DMS153 treated with DMSO at 0.1 percent for 48 hours (cell line): ENCODE results near the gene SEPHS1.

Experiments
- DNase-seq: peaks from one replicate; lab custom pipeline; 2025; ENCODE audit not compliant: unreplicated experiment; lab: John Stamatoyannopoulos, UW

Gene SEPHS1

GRCh38 chr10:13328613-13329012, 19.5 kb downstream of the SEPHS1 start:
- no peak for DNase-seq

DNA sequence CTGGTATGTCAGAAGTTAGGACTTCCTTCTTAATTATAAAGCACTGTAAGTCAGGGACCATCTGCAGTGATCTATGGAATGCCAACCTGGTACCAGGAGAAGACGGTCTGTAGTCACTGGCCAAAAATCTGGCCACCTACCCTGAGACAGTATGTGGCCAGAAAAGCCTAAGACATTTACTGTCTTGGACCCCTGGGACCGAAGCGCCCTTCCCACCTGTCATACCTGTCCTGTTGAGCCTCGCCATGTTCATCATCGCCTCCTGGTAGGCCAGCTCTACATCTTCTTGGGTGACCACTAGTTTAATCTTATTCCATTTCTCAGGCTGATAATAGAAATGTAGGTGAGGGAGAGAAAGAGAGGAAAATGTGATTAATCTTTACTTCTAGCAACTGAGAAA, 20.0 kb downstream of the SEPHS1 start:
- DNase-seq, result no peak

DNA sequence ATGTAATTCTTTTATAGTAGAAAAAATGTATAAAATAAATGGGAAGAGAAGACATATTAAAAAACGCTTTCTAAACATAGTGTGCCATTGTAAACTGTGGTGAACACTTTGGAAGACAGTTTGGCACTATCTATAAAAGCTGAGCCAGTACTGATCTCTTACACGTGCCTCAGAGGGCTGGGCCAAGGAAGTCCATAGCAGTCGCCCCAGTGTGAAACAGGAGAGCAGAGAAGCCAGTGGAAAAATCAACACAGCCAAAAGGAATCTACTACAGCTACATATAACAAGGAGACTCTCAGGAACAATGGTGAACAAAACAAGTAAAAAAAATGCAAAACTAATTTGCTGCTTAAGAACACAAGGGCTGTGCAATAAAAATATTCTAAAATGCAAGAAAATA, 20.6 kb downstream of the SEPHS1 start:
- no peak for DNase-seq

GRCh38 chr10:13322615-13323148, 25.4 kb downstream of the SEPHS1 start:
- DNase-seq, result no peak

- DNase-seq, result no peak
These were observed 26.5 kb downstream of the SEPHS1 start for GRCh38 chr10:13321576-13321975.

GRCh38 chr10:13319166-13319565, 28.9 kb downstream of the SEPHS1 start:
- no peak for DNase-seq

GRCh38 chr10:13317474-13317873, 30.6 kb downstream of the SEPHS1 start:
- DNase-seq, result no peak

DNA sequence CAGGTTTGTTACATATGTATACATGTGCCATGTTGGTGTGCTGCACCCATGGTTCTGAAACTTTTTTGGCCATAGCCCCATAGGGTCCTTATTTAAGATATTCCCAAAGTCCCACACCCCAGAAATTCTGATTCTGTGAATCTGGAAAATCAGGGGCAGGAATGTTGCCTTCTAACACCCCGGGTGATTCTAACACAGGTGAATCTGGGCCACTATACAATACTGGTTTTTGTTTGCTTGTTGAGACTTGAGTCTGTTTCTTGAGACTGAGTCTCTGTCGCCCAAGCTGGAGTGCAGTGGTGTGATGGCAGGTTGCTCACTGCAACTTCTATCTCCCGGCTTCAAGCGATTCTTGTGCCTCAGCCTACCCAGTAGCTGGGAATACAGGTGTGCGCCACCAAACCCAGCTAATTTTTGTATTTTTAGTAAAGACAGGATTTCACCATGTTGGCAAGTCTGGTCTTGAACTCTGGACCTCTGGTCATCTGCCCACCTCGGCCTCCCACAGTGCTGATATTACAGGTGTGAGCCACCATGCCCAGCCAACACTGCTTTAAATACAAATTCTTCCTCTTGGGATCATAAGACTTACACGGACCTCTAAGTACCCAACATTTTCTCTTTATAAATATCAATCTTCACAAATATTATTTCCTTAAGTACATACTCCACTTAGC, 31.3 kb downstream of the SEPHS1 start:
- DNase-seq, result no peak

DNA sequence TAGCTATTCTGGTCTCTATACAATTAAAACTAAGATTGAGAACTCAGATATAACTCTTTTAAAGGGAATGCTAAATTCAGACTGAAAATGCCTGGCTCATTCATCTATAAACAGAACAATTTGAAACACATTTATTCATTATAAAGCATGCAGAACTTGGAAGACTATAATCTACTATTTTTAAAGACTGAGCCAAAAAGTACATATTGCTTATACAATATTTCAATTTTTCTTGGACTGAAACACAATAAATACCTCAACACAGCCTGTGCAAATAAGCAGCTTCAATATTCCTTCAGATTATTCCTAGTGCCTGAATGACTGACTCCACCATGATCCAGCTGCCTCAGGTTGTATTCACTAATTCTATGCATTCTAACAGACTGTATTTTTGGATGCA, 32.7 kb downstream of the SEPHS1 start:
- no peak for DNase-seq

- DNase-seq, result no peak
These were observed 36.9 kb downstream of the SEPHS1 start for GRCh38 chr10:13311177-13311575.

GRCh38 chr10:13310518-13311176, 37.4 kb downstream of the SEPHS1 start:
- DNase-seq, result no peak

- no peak for DNase-seq
These were observed 38.3 kb downstream of the SEPHS1 start for GRCh38 chr10:13309792-13310191.

GRCh38 chr10:13308096-13308495, 40.0 kb downstream of the SEPHS1 start:
- DNase-seq, result no peak

DNA sequence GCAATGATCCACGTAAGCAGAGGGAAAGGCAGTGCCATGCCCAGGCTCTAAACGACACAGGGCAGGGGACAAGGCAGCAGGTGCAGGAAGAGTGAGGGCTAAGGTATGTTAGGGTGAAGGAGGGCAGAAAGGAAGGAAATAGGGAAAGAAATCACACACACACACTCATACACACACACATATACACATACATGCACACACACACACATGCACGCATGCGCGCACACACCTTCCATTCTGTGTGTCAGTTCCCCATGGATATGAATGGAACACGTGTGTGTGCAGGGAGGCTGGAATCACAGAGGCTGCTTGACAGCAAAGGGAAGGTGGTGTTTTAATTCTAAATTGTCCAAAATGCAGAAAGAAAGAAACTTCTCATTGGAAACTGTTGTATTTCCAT, 42.0 kb downstream of the SEPHS1 start:
- DNase-seq, result no peak

DNA sequence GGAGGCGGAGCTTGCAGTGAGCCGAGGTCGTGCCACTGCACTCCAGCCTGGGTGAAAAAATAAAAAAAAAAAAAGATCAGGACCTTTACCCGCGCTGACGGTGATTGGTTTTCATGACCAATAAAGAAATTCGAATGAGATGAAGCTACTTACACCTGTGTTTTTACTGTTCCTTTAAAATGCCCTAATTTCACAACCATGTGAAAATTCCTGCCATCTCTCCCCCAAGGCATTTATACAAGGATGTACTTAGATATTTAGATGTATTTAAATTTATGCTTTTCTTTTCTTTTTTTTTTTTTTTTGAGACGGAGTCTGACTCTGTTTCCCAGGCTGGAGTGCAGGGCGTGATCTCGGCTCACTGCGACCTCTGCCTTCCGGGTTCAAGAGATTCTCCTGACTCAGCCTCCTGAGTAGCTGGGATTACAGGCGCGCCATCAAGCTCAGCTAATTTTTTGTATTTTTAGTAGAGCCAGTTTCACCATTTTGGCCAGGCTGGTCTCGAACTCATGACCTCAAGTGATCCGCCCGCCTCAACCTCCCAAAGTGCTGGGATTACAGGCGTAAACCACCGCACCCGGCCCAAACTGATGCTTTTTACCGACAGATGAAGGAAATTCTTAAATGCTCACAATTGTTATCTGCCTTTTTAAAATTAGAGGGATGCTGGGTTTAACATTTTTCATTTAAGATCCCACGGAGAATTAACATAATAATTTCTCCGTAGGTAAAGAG, 45.1 kb downstream of the SEPHS1 start:
- no peak for DNase-seq

DNA sequence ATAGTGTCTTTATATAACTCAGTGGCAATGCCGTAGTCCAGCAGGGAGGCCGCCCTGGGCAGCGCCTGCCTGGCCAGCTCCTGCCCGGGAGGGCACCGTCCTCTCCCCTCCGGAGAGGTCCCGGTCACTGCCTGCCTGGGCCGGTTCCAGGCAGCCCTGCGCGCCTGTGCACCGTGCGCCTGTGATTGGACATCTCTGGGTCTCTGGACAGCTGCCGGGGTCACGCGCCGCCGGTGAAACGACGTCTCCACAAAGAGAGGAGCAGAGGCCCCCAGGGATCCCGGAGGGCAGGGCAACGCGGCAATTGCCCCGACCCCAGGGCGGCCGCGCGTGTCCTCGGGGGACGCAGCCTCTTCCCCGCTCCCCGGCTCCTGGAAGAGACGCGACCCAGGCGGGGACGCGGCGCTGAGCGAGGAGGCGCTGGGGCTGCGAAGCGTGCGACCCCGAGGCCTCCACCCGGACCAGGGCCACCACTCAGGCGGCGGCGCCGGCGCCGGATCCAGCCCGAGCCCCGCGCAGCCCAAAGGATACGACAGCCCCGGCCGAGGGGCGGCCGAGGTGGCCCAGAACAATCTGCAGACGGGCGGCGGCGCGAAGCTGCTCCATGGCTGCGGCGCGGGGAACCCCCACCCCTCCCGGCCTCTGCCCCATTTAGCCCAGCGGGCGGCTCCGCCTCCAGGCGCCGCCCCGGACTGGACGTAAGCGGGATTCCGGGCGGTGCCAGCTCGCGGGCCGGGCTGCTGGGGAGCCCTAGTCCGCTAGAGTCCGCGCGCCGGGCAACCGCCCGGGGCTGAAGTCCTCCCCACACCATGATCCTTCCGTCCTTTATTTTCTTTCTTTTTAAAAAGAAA, 48.4 kb downstream of the SEPHS1 start, which contains the start of gene PHYH:
Gene PHYH, minus strand, starts transcription at position 628 of the 851 bp plus-strand sequence. Its CDS starts 22 bp downstream, at position 606.
- peak; percentile 20 for DNase-seq

DNA sequence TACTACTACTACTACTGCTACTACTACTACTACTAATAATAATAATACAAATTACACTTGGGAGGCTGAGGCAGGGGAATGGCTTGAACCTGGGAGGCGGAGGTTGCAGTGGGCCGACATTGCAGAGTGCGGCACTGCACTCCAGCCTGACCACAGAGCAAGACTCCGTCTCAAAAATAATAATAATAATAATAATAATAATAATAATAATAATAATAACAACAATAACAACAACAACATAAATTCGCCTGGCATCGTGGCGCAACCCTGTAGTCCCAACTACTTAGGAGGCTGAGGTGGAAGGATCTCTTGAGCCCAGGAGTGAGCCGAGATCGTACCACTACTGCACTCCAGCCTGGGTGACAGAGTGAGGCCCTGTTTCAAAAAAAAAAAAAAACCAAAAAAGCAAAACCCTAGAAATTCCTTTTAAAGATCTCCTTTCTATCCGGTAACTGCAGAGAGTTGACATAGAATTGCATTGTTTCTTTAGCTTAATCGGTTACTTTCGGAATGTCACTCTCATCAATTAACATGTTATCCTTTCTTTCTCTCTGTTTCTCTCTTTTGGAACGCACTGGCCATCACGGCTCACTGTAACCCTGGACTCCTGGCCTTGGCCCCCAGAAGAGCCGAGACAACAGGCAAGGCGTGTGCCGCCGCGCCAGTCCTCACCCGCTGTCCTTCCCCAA, 49.2 kb downstream of the SEPHS1 start:
- no peak for DNase-seq

DNA sequence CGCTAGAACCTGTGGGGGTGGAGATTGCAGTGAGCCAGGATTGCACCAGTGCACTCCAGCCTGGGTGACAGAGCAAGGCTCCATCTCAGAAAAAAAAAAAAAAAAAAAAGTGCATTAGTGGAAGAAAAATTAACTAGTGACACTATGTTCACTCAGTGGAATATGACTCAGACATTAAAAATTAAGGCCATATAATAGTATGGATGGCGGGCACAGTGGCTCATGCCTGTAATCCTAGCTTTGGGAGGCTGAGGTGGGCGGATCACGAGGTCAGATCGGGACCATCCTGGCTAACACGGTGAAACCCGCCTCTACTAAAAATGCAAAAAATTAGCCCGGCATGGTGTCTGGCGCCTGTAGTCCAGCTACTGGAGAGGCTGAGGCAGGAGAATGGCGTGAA, 51.6 kb downstream of the SEPHS1 start:
- no peak for DNase-seq

- no peak for DNase-seq
These were observed 53.3 kb downstream of the SEPHS1 start for GRCh38 chr10:13294784-13295183.
